Stimulated activated CD4-positive, alpha-beta T cell treated with anti-CD3 and anti-CD28 coated beads, Interleukin-15, amount 100 ng/mL, for 1 hour (primary cell): Measurements from ENCODE around the gene TRIM44.

Source experiments
- DNase-seq, 2 donors: peaks; one replicate each; pipeline ENCODE4 v3.0.0-alpha.2; 2020; ENCODE audit warnings: low read depth in 1 of 2, low spot score in 1 of 2

Gene TRIM44

GRCh38 chr11:35785287-35786167 is 123.0 kb downstream of the TRIM44 start:
- DNase-seq: no peak

- DNase-seq: no peak
These were observed 123.6 kb downstream of the TRIM44 start for GRCh38 chr11:35786188-35786587.

- no peak for DNase-seq
These were observed 124.5 kb downstream of the TRIM44 start for GRCh38 chr11:35787013-35787504.

- DNase-seq: no peak
These were observed 125.1 kb downstream of the TRIM44 start for GRCh38 chr11:35787626-35788025.

GRCh38 chr11:35791088-35791958 is 128.7 kb downstream of the TRIM44 start:
- no peak for DNase-seq

GRCh38 chr11:35792148-35792845 is 129.7 kb downstream of the TRIM44 start:
- no peak for DNase-seq

- DNase-seq: no peak
These were observed 130.2 kb downstream of the TRIM44 start for GRCh38 chr11:35792846-35793192.

- no peak for DNase-seq
These were observed 131.8 kb downstream of the TRIM44 start for GRCh38 chr11:35794333-35794732.

GRCh38 chr11:35794850-35795249 is 132.3 kb downstream of the TRIM44 start:
- no peak for DNase-seq

GRCh38 chr11:35796562-35796961 is 134.0 kb downstream of the TRIM44 start:
- DNase-seq: no peak

- no peak for DNase-seq
These were observed 135.8 kb downstream of the TRIM44 start for GRCh38 chr11:35798423-35798822.

GRCh38 chr11:35798983-35799382 is 136.4 kb downstream of the TRIM44 start:
- no peak for DNase-seq

GRCh38 chr11:35799655-35800054 is 137.1 kb downstream of the TRIM44 start:
- DNase-seq: no peak

GRCh38 chr11:35800970-35801953 is 138.7 kb downstream of the TRIM44 start:
- DNase-seq: no peak

- DNase-seq: no peak
These were observed 139.6 kb downstream of the TRIM44 start for GRCh38 chr11:35802221-35802620.

- no peak for DNase-seq
These were observed 140.1 kb downstream of the TRIM44 start for GRCh38 chr11:35802672-35803071.

GRCh38 chr11:35803115-35803514 is 140.5 kb downstream of the TRIM44 start:
- no peak for DNase-seq

- DNase-seq: no peak
These were observed 142.0 kb downstream of the TRIM44 start for GRCh38 chr11:35804451-35805040.

GRCh38 chr11:35809561-35809960 is 147.0 kb downstream of the TRIM44 start:
- DNase-seq: no peak
